ENCODE data around the gene LGR5.

Gene LGR5

GRCh38 chr12:71439613-71440344, at the start of gene LGR5:
LGR5 (plus strand) TSS chr12:71439798; CDS start chr12:71440081, 283 bp downstream.
- no peak for DNase-seq

- no peak for DNase-seq
These were observed 47.0 kb upstream of the LGR5 start for GRCh38 chr12:71392521-71393145.

- DNase-seq: no peak
These were observed 46.0 kb upstream of the LGR5 start for GRCh38 chr12:71393625-71394024.

GRCh38 chr12:71397433-71397954, 42.1 kb upstream of the LGR5 start:
- DNase-seq: no peak

GRCh38 chr12:71399197-71399596, 40.4 kb upstream of the LGR5 start:
- DNase-seq: no peak

GRCh38 chr12:71400481-71400880, 39.1 kb upstream of the LGR5 start:
- no peak for DNase-seq

GRCh38 chr12:71405884-71406283, 33.7 kb upstream of the LGR5 start:
- DNase-seq: no peak

- no peak for DNase-seq
These were observed 31.9 kb upstream of the LGR5 start for GRCh38 chr12:71407732-71408131.

GRCh38 chr12:71410844-71411243, 28.8 kb upstream of the LGR5 start:
- DNase-seq: no peak

- no peak for DNase-seq
These were observed 28.0 kb upstream of the LGR5 start for GRCh38 chr12:71411635-71412034.

GRCh38 chr12:71415336-71416231, 24.0 kb upstream of the LGR5 start:
- DNase-seq: no peak

- no peak for DNase-seq
These were observed 22.4 kb upstream of the LGR5 start for GRCh38 chr12:71417181-71417580.

GRCh38 chr12:71420775-71421406, 18.7 kb upstream of the LGR5 start:
- no peak for DNase-seq

- DNase-seq: no peak
These were observed 13.9 kb upstream of the LGR5 start for GRCh38 chr12:71425568-71426299.

- DNase-seq: no peak
These were observed 13.1 kb upstream of the LGR5 start for GRCh38 chr12:71426300-71427047.

- no peak for DNase-seq
These were observed 8.8 kb upstream of the LGR5 start for GRCh38 chr12:71430756-71431155.

GRCh38 chr12:71431991-71432390, 7.6 kb upstream of the LGR5 start:
- no peak for DNase-seq

GRCh38 chr12:71432936-71433335, 6.7 kb upstream of the LGR5 start:
- DNase-seq: no peak

- DNase-seq: no peak
These were observed 2.9 kb upstream of the LGR5 start for GRCh38 chr12:71436696-71437095.

GRCh38 chr12:71438670-71439361, 782 bp upstream of the LGR5 start:
- DNase-seq: no peak

GRCh38 chr12:71439362-71439612, 311 bp upstream of the LGR5 start:
- DNase-seq: no peak
